ENCODE results near the gene ISL1. TPM values are rescaled to one million over a fixed set of nuclear protein-coding genes. Genes with fewer than 3 reads are reported as not detected.

The ISL1 gene
- total RNA-seq, 1 experiment from 2014 or later = not detected

DNA sequence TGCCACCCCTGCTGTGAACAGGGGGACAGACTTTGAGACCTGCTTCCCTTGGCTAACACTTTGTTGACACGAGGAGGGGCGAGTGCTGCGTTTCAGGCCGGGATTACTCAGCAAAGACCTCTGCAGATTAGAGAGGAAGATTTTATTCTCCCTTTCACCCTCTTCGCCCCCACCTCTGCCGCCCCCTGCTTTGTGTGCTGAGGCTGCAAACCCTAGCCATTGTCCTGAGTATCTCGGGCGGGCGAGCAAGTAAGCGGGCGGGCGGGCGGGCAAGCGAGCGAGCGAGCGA is 6.0 kb downstream of the ISL1 start:
- H3K9me2 ChIP-seq (ENCODE audit: insufficient read depth) = no peaks in the 10 kb centered on the region
- ChIA-PET CTCF (no interaction called here), POLR2A (ENCODE audit: unreplicated experiment) (no interaction called here)
- no peak overlapping the region for H3K27ac ChIP-seq
- TF ChIP-seq EZH2 (IDR thresholded peaks at IDR 0.05; ENCODE audit: low read depth) = no peak
- no peak overlapping the region for H3K4me2 ChIP-seq
- 0 out of 2 replicates have a peak, but pooled peaks cover 4% of the 10 kb centered on the region for H3K4me1 ChIP-seq (replicated peaks; ENCODE audit: insufficient read depth)
- no peaks in the 10 kb centered on the region for H3K9me3 ChIP-seq (ENCODE audit: insufficient read depth, low read depth)
- intact Hi-C loops (cut with micrococcal nuclease; ENCODE audit: unreplicated experiment) = no loop called here
- no peaks in the 10 kb centered on the region for H3F3A ChIP-seq (ENCODE audit: insufficient read depth, low read depth)
- H3K4me3 ChIP-seq = no peak overlapping the region
- no peak overlapping the region for H2AFZ ChIP-seq
- H3K36me3 ChIP-seq (ENCODE audit: low read depth) = no peaks in the 10 kb centered on the region
- no peaks in the 10 kb centered on the region for H3K79me2 ChIP-seq (ENCODE audit: low read depth)
- no peaks in the 10 kb centered on the region for H4K20me1 ChIP-seq (ENCODE audit: insufficient read depth)
- H3K27me3 ChIP-seq (ENCODE audit: insufficient read depth, low read depth) = no peaks in the 10 kb centered on the region
- no peak for DNase-seq
- no TSS peak for BruUV-seq (replicated peaks)

DNA sequence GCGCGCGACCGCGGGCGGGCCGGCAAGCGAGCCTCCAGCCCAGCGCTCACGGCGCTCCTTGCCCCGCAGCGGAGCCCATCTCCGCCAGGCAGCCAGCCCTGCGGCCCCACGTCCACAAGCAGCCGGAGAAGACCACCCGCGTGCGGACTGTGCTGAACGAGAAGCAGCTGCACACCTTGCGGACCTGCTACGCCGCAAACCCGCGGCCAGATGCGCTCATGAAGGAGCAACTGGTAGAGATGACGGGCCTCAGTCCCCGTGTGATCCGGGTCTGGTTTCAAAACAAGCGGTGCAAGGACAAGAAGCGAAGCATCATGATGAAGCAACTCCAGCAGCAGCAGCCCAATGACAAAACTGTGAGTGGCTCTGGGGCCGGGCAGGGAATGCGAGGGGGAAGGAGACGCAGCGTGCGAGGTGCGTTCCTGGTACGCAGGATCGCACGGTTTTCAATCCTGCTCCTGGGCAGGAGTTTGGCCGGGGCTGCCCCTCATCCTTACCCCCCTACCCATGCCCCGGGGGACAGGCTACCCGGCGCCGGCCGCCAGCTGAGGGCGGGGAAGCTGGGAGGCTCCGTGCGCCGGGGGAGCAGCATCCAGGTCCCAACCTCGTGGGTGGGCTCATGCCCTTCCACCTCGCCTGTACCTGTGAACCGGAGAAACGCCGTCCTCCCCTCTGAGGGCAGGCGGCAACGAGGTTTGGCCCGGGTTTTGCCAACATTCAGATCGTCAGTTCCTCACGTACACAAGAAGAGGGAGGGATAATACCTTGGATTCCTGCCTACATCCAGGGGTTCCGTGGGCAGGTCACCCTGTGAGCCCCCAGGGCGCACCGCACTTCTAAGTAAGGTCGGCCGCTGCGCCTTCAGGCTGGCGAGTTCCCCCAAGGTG is 6.6 kb downstream of the ISL1 start:
- Histone ChIP-seq H3K27ac (no peak overlapping the region), H3K4me1 (replicated peaks; ENCODE audit: insufficient read depth) (0 out of 2 replicates have a peak, but pooled peaks cover 4% of the 10 kb centered on the region), H3K4me3 (no peak overlapping the region), H3K27me3 (ENCODE audit: insufficient read depth, low read depth) (no peaks in the 10 kb centered on the region), H3K4me2 (no peak overlapping the region), H3K36me3 (ENCODE audit: low read depth) (no peaks in the 10 kb centered on the region), H4K20me1 (ENCODE audit: insufficient read depth) (no peaks in the 10 kb centered on the region), H2AFZ (no peak overlapping the region), H3F3A (ENCODE audit: insufficient read depth, low read depth) (no peaks in the 10 kb centered on the region), H3K9me3 (ENCODE audit: insufficient read depth, low read depth) (no peaks in the 10 kb centered on the region), H3K79me2 (ENCODE audit: low read depth) (no peaks in the 10 kb centered on the region), H3K9me2 (ENCODE audit: insufficient read depth) (no peaks in the 10 kb centered on the region)
- TF ChIP-seq, protein P1, sequence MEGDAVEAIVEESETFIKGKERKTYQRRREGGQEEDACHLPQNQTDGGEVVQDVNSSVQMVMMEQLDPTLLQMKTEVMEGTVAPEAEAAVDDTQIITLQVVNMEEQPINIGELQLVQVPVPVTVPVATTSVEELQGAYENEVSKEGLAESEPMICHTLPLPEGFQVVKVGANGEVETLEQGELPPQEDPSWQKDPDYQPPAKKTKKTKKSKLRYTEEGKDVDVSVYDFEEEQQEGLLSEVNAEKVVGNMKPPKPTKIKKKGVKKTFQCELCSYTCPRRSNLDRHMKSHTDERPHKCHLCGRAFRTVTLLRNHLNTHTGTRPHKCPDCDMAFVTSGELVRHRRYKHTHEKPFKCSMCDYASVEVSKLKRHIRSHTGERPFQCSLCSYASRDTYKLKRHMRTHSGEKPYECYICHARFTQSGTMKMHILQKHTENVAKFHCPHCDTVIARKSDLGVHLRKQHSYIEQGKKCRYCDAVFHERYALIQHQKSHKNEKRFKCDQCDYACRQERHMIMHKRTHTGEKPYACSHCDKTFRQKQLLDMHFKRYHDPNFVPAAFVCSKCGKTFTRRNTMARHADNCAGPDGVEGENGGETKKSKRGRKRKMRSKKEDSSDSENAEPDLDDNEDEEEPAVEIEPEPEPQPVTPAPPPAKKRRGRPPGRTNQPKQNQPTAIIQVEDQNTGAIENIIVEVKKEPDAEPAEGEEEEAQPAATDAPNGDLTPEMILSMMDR (conservative IDR thresholded peaks at IDR 0.05) = no peak
- TF ChIP-seq EZH2 (IDR thresholded peaks at IDR 0.05; ENCODE audit: low read depth) = no peak
- intact Hi-C loops (cut with micrococcal nuclease; ENCODE audit: unreplicated experiment) = loop anchor here (10.0 kb wide), 1 partner anchor 435 kb away; no protein-coding TSS in a partner anchor
- ChIA-PET CTCF (interaction anchor here (0.6 kb wide), 1 partner anchor 140 kb away, joined by 9 read pairs; no protein-coding TSS in a partner anchor), POLR2A (ENCODE audit: unreplicated experiment) (no interaction called here)
- no TSS peak for BruUV-seq (replicated peaks)
- no peak for DNase-seq

DNA sequence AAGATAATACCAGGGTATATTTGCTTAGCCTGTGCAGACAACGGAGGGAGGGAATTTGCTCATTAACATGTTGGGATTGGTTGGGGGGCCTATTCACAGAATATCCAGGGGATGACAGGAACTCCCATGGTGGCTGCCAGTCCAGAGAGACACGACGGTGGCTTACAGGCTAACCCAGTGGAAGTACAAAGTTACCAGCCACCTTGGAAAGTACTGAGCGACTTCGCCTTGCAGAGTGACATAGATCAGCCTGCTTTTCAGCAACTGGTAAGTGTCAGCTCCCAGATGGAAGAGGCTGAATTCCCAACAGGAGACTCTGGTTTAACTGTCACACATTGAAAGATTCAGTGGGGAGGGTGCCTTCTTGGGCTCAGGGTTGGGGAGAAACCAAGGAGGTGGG is 7.9 kb downstream of the ISL1 start:
- no peaks in the 10 kb centered on the region for H4K20me1 ChIP-seq (ENCODE audit: insufficient read depth)
- H3K4me2 ChIP-seq = no peak overlapping the region
- H3K4me1 ChIP-seq (replicated peaks; ENCODE audit: insufficient read depth) = 0 out of 2 replicates have a peak, but pooled peaks cover 4% of the 10 kb centered on the region
- no peak for DNase-seq
- no peaks in the 10 kb centered on the region for H3K36me3 ChIP-seq (ENCODE audit: low read depth)
- no peaks in the 10 kb centered on the region for H3K9me2 ChIP-seq (ENCODE audit: insufficient read depth)
- POLR2A ChIA-PET (ENCODE audit: unreplicated experiment) = no interaction called here
- no peak overlapping the region for H3K4me3 ChIP-seq
- intact Hi-C loops (cut with micrococcal nuclease; ENCODE audit: unreplicated experiment) = loop anchor here (10.0 kb wide), 1 partner anchor 434 kb away; no protein-coding TSS in a partner anchor
- H3K27me3 ChIP-seq (ENCODE audit: insufficient read depth, low read depth) = no peaks in the 10 kb centered on the region
- BruUV-seq (replicated peaks) = no TSS peak
- TF ChIP-seq EZH2 (IDR thresholded peaks at IDR 0.05; ENCODE audit: low read depth) = no peak
- TF ChIP-seq, protein P1 (conservative IDR thresholded peaks at IDR 0.05) = no peak
- no peaks in the 10 kb centered on the region for H3K9me3 ChIP-seq (ENCODE audit: insufficient read depth, low read depth)
- no peak overlapping the region for H3K27ac ChIP-seq
- no peaks in the 10 kb centered on the region for H3F3A ChIP-seq (ENCODE audit: insufficient read depth, low read depth)
- CTCF ChIA-PET = no interaction called here
- H2AFZ ChIP-seq = no peak overlapping the region
- H3K79me2 ChIP-seq (ENCODE audit: low read depth) = no peaks in the 10 kb centered on the region
